A172 (cell line): ENCODE measurements around the gene MAGI2. TPM values are rescaled to one million over a fixed set of nuclear protein-coding genes. Genes with fewer than 3 reads are reported as not detected.

Source experiments
- DNase-seq: peaks from one replicate; pipeline ENCODE4 v3.0.0-alpha.2; 2015; ENCODE audit warnings: low spot score
- total RNA-seq: library from RNA; depleted of rRNA; stranded (reverse); fragments of >200 nt; shearing (Covaris generic); gene quantifications from 2 replicates; pipeline ENCODE4 v1.2.3, GENCODE V29; 2014

The MAGI2 gene
- total RNA-seq, 1 experiment from 2014 or later: 1.5 TPM

DNA sequence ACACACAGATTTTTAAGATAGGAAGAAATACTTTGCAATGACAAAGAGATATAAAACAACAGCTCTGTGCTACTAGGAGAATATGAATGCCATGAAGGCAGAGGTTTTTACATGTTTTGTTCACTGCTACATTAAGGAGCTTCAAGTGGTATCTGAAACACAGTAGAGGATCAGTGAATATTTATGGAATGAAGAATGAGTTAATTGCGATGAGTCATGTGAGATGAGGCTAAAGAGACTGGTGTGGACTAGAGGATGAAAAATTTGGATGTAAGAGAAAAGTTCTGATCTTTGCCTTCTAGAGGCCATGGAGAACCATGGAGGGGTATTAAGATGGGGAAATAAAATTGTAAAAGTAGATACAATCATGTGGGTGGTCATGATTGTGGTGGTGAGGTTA is 1220.7 kb downstream of the MAGI2 start:
- no peak for DNase-seq

DNA sequence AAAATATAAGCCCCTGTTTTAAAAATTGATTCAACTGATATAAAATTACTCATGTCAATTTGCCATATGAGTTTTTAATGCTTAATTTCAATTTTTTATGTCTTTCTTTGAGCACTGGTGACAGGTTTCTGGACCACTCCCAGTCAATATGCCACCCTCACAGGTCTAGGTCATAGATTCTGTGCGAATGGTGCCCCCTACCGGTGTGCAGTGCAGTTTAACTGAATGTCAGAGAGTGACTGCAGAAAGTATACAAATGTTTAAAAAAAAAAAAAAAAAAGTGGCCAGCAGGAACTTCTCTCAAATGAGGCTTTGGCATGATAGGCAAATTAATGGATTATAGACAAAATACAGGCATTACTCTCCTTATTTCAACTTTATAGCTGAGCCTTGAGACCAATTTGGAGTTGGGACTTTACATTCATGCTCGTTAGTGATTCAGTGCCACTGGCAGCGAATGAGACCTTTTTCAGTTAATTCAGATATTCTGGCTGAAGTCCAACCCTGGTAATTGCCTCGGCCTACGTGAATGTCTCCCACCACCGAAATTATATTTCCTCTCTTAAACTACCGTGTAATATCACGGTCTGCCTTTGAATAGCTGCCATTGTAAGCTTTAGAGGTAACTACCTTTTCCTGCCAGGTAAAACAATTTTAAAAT is 1227.3 kb downstream of the MAGI2 start:
- peak; percentile 45 for DNase-seq

DNA sequence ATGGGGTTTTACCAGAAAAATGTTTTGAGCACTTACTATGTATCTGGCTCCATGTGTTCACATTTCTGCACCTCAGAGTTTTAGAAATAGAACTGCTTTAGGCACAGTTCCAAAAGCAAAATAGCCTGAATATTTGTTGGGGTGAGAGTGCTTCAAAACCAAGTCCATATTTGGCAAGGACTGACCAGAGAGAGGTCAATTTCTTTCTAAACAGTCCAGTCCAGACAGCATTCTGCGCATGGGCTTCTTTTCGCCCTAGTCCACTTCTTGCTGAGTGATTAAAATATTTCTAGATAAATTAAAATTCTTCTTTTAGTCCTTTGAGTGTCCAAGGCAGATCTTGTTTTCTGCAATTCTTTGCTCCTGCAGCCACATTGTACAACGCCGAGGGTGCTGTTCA is 1227.9 kb downstream of the MAGI2 start:
- DNase-seq: no peak

DNA sequence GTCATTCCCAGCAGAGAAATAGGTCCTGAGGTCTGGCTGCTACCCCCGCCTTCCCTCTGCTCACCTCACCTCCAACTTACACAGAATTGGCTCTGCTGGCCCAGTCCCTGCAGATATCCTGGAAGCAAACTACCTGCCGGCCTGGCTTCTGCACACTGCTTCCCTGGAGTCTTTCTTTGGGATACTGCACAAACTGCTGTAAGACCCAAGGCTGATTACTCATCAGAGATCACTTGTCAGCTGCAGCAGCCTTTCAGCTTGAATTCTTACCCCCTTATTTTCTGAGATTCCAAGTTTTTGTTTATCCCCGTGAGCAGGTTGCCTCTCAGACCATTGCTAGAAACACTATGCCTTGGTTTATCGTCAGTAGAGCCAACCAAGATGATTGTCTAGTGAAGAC is 1228.5 kb downstream of the MAGI2 start:
- DNase-seq: no peak

DNA sequence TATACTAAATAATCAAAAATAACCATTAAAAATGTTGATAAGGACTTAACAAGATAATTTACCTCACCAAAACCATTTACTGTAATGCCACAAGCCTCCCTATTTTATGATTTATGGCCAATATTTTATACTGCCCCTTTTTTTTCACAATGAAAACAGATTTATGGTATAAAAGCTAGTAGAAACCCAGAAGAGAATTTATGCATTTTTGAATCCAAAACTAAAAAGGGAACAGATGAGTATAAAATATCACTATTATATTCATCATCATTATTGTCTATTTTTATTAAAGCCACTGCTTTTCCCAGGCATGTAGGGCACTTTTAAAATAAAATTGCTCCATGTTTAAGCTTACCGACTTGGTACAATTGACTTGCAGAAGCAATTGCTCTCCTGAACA is 1229.9 kb downstream of the MAGI2 start:
- no peak for DNase-seq

DNA sequence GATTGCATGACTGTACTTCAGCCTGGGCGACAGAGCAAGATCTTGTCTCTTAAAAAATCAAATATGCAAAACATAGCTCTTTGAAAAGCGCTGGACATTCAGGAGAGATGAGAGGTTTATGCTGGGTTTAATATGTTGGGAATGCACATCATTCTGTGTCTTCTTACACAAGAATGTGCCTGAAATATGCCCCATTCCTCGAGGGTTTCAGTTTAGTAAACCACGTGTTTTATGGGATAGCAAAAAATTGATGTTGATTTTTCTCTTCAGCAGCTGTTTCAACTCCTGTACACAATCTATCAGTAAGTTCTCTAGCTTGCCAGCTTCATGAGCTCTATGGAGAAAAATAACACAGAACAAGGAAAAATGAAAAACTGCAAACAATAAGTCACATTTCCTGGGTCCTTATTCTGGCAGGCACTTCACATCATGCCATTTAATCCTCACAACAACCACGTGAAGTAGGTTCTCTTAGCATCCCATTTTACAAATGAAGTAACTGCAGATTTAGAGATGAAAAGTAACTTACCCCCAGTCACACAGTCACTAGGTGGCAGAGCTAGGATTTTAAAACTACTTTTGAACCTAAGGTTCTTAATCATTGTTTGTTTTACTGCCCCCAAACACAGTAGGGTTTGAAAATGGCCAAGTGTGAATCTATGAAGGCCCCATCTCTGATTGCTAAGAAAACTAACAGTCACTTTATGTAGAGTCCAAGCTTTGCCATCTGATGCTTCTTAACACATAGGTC is 1231.3 kb downstream of the MAGI2 start:
- DNase-seq: no peak

DNA sequence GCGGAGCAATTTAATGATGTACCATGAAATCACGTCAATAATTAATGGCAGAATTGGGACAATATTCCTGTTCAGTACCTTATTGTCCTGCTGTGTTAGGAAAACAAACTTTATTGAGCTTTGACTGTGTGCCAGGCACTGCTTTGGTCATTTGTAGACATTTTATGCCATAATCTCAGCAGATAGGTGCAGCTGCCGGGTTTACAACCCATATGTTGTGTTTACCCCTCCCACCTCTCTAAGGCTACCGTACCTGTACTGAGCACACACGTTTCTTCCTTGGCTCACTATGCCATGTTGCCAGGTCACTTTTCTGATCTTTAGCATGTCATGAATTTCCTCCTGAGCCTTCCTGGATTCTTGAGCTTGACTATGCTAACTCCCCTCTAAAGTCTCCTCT is 1232.7 kb downstream of the MAGI2 start:
- DNase-seq: no peak

DNA sequence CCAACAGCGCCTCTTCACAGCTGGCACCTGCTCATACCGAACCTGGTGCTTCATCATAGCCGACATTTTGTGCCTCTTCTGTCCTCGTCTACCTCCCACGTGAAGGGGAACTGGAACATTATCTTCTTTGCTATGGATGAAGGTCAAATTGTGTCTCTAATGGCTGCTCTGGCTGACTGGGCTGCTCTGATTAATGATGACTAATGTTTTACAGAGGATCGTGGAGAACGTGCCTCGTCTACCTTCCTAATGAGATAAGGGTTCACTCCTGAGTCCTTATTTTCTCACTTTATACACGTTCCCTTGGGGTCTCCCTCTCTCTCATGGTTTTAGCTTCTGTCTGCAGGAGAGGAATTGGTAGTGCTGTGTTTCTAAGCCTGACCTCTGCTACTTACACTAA is 1234.6 kb downstream of the MAGI2 start:
- no peak for DNase-seq

DNA sequence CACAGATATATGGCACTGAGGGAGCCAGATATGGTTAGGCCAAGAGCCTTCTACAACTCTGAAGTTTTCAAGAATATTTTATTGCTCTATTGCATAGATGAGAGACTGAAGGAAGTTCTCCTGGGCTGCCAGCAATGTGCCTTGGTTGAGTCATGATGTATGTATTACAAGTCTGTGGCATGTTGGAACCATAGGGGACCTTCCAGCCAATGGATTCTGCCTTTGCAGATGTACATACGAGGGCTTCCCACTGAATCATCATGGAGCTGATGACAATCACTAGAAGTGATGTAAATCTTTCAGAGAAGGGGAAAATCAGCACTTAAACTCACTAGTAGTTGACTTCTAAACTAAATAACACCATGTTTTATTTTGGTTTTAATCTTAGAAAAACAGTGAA is 1235.4 kb downstream of the MAGI2 start:
- no peak for DNase-seq

DNA sequence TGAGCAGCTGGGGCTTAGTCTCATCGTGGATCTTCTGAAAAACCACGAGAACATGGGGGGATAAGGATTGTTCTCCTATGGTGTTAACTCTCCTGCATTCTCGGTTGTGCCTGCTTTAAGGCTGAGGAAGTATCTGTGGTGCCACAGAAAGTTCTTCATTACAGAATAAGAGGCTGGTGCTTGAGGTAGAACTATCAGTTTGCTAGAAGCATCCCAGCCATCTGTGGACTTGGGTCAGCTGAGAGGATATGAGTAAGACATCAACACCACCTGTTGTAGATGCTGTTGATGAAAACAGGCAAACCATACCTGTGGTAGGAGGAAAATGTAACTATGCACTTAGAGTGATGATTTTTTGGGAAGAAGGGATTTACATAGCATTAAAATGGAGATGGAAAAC is 1238.3 kb downstream of the MAGI2 start:
- DNase-seq: no peak

DNA sequence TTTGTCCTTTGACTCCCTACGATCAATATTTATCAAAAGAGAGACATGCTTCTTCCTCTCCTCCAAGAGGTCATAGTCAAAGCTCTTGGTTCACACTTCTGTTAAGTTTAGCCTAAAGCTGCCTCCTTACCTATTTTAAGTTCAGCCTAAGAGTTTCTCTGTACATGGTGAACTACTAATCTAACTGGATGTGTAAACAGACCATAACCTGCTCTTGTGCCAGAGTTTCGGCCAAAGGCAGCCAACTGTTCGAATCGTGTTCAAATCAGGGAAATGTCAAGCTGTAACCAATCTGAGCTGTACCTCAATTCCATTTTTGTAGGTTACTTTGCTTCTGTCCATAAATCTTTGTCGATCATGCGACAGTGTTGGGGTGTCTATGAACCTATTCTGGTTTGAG is 1240.1 kb downstream of the MAGI2 start:
- no peak for DNase-seq

DNA sequence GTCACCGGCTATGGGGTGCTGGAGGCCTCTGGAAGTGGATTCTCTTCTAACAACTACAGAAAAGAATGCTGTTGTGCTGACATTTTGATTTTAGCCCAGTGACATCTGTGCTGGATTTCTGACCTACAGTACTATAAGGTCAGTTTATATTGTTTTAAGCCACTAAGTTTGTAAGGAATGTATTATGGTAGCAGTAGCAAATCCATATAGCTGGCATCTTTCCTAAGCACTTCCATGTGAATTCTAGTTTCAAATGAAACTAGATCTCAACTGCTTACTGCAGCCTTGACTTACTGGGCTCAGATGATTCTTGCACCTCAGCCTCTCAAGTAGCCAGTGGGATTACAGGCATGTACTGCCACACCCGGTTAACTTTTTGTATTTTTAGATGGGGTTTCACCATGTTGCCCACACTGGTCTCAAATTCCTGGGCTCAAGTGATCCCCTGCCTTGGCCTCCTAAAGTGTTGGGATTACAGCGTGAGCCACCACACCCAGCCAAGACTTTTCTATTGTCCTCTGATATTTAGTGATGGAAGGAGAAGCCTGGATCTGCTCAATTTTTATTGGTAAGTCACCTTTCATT is 1240.9 kb downstream of the MAGI2 start:
- DNase-seq: no peak

DNA sequence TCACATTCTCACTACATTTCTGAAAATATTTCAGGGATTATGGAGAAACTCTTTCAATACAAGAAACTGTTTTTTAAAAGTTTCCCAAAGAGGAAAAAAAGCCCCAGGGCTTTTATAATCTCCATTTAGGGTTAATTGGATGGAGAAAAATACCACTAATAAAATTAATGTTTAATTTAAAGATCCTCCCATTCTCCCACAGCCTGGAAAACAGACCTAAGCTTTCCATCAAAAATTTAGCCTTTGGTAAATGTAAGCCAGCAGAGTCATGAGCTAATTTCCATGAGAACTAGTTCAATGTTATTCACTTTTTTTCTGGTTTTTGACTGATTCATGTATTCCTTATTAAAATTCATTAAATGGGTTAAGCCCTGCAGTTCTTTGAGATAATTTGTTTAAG is 1246.2 kb downstream of the MAGI2 start:
- DNase-seq: no peak

DNA sequence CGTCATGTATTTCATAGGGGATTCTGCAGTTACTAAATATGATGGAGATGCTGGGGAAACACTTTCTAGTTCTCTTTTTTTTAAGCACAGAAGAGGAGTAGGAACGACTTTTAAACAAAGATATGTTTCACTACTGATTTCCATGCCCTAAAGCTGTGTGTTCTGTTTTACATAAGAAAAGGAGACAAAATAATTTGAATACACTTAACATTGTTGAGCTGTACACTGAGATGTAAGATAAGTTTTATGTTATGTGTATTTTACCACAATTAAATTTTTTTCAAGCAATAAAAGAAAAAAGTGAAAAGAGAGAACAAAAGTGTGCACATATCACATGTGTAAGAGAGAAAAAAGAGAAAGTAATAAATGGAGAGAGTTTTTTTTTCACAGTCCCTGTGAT is 1246.7 kb downstream of the MAGI2 start:
- no peak for DNase-seq

DNA sequence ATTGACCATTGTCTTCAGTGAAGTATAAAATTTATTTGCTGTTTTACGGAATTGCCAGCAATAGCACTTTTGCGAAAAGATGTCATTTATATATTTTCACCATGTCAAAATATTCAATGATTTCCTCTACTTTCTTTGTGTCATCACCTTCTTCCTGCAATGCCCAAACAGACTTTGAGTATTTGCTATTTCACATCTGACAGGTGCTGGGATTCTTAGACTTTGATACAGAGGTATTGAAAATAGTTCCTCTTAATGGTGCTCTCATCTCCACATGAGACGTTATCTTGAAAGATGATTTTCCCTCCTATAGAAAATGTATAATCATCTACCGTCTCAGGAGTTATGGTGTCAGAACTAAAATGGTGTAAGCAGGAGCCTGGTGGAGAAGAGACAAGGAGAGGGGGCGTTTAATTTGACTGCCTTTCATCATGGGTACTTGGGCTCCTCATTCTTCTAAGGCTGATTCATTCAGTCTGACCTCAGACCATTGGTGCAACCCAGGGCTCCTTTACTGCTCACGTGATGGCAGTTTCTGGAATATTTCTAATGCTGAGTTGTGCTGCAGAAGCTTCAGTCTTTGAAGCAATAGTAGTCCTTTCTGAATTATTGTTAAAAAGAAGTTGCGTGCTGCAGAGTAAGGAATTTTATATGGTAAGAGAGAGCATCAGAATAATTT is 1250.3 kb downstream of the MAGI2 start:
- DNase-seq: no peak

DNA sequence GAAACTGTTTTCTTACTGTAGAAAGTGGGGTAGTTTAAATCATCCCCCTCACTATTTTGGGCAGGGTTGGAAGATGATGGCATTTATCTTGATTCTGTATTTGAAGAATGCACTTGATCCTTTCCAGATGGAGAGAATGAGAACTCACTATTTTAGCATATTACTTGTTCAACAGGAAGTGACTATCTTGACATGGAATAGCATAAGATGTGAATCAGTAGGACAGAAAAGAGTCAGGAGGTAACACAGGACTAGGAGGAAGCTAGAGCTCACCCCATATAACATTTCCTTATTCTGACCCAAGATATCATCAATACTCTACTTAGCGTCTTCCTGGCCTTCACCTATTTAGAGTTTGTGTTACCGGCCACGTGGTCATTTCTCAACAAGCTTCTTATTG is 1254.7 kb downstream of the MAGI2 start:
- DNase-seq: no peak

DNA sequence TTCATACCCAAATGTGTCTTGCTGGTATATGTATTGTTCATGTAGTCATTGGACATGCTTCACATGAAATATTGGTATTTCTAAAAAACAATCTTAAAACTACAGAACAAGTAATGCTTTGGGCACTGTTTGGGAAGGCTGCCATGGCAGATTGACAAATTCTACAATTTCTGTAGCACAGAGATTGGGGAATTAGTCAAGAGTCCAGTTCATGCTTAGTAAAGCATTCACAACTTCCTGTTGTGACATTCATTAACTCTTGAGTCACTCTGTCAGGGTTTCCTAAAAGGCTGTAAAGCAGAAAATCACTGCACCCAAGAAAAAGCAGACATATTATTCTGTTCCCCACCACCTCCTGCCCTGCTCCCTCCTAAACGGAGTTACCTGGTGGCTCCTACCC is 1256.0 kb downstream of the MAGI2 start:
- peak; percentile 22 for DNase-seq

DNA sequence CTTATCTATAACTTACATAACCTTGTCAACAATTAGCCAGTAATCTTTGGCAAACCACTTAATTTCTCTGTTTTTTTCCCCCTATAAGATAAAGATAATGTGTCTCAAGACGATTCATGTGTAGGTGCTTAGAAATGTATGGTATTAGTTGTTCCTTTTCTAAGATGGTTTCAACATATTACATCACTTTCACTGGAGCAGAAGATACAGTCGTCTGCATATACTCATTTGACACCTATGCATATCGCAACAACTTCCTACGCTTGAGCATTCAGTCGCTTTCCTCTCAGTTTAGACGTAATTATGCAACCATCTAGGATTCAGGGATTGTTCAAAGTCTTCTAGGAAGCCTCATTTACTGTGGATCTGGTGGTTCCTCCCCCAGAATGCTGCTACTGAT is 1258.2 kb downstream of the MAGI2 start:
- DNase-seq: no peak

DNA sequence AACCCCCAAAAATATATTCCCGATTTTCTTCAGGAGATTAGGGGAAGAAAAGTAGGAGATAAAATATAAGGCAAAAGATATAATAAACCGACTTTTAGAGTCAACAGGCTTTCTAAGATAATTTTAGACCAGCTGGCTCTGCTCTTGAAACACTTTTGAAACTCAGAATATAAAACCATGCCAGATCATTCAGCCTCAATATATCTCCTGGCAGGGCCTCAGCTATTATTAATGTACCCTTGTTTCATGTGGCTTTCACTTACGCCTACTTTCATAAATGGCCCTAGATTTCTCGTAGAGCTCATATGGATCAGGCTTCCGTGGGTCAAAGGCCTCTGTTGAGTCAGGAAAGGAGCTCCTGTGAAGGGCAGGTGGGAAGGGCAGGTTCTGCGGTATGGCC is 1258.9 kb downstream of the MAGI2 start:
- no peak for DNase-seq

DNA sequence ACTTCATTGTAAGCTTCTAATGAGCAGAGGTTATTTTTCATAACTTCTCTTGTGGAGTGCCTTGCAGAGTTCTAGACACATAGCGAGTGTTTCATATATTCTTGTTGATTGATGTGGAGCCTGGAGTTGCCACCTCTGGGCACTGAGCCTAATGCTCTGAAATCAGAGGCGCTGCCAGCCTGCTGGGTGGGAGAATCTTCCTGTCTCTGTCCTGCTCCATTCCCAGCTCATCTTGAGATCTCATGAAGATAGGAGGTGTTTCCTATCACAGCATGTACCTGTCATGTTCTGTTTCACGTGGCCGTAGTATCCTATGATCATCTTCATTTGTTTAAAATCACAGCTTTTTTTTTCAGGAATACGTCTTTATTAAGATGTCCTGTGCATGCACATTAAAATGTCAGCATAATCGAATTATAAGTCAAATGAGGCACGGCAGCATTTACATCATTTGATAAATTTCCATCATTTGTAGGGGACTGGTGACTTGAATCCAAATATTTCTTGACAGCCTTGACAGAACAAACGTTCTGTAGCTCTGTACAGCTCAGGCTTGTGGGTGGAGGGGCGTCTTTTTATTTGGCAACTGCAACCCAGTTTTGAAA is 1261.9 kb downstream of the MAGI2 start:
- no peak for DNase-seq

DNA sequence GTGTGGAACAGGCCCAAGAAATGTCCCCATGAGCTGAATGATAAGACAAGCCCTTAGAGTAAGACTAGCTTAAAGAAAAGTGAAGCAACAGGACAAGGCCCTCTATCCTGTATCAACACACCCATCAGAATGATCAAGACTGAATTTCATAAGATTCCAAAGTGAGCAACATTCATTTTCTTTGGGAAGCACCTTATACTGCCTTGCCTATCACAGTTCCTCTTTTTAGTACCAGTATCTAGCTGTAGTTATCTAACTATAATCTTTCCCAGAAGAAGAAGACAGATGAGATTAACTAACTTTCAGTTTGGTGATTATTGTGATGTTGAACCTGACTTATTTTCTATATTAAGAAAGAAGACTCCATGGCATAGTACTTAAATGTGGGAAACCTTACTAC is 1263.7 kb downstream of the MAGI2 start:
- DNase-seq: no peak

DNA sequence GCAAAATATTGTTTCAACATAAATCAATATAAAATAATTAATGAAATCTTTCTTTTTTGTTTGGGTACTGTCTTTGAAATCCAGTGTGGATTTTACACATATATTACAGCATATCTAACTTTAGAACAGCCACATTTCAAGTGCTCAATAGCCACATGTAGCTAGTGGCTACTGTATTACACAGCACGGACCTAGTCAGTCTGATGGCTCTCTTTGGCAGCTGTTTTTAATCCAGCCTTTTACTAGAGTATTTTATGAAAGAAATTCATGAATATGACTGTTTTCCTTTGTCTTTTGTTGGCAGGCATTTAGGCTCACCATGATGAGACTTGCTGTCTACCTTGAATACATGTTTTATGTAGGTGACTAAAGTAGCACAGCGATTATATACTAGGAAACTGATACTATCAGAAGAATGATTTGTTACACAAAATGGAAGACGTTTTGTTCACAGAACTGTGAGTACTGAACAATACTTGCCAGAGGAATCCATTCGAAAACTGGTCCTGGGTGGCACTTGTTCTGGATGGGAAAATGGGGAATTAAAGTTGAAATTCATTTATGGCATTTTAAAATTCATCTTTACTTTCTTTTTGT is 1268.2 kb downstream of the MAGI2 start:
- DNase-seq: no peak
